ENCODE data around the gene KPNB1.

Gene KPNB1

DNA sequence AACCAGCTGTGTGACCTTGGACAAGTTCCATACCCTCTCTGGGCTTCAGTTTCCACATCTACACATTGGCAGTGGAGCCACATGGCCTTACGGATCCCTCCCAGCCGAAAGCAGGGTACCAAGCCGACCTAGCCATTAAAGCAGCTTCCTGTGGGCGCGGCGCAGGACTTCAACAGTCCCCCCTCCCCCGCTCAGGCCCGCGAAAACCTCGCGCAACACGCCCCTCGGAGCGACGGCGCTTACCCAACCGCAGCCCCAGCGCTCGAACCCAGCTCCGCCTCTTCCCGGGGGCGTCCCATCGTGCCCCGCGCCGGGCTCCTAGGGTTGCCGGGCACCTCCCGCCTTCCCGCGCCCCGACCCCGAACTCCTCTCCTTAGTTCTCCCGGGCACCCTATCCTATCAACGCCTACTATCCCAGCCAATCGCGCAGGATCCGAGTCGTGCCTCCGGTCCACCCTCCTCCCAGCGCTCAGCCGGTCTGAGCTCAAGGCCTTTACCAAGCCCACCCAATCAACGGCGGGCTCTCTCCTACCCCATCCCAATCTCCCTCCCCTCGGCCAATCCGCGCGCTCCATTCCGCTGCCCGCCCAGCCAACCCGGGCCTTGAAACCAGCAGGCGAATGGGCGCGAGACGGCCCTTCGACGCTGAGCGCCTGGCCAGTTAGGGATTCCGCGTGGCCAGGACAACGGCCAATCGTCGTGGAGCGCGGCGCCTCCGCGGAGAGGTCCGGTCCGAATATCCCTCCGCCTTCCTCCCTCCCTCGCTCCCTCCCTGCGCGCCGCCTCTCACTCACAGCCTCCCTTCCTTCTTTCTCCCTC, at the start of gene KPNB1:
KPNB1 (plus strand) TSS at position 767 of the 819 bp plus-strand sequence. CDS start 326 bp downstream, outside the sequence.
- H3K4me3 ChIP-seq: peak within 1 kb of the TSS; percentile 79 to 98 (median 87)
- H3K27ac ChIP-seq: peak within 1 kb of the TSS; percentile 77 to 96 (median 92)

DNA sequence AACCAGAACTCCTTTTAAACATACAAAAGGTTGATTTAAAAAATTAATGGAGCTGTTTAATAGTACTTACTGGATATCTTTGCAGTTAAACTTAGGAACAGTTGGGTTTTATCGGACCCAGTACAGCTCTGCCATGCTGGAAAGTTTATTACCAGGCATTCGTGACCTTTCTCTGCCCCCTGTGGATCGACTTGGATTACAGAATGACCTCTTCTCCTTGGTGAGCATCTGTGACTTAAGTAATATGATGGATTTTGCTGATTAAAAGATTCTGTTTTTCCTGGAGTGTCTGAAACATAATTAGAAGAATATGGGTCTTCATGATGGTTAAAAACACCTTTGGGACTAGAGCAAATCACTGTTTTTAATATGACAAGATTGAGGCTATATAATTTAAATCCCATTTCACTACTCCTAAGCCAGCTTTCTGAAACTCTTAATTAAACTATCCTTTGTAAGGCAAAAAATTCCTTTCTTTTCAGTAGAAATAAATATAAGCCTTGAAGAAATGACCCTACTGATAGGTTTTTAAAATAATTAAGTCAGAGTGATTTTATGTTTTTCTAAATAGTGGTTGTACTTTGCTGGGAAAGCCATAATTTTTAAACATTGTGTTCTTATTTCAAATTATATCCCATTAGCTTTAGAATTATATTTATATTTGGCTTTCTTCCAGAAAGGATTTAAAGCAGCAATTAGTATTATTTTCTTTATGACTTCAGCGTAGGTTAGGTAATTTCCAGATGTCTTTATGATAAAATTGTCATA, 45.7 kb upstream of the KPNB1 start:
- H3K4me3 ChIP-seq: no peak overlapping the region
- H3K27ac ChIP-seq: no peak overlapping the region

DNA sequence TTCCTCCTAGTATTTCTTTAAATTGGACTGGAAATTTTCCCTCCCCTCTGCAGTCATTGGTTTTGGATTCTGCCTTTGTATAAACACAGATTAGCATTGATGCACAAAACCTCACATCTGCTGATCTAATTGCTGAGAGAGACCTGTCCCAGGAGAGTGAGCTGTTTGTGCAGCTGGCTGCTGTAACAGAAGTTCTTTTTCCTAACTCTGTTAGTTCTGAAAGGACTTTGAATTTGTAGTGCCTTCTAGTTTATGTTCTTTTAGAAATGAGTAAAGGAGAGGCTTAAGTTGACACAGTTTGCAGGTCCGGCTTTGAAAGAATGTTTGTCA, 45.2 kb upstream of the KPNB1 start:
- Histone ChIP-seq H3K4me3 (no peak overlapping the region), H3K27ac (no peak overlapping the region)

DNA sequence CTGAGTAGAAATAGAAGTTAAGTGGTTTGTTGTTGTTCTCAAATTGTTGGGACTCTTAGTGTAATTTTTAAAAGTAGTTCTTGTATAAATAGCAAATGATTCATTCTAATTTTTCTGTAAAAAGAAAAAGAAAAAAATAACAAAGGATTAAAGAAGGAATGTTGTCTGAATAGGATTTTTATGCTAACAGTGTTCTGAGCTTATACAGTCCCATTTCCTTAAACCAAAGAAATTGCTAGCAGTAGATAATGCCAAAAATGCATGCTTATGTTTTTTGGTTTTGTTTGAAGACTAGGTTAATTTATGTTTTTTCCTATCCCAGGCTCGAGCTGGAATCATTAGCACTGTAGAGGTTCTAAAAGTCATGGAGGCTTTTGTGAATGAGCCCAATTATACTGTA, 44.7 kb upstream of the KPNB1 start:
- Histone ChIP-seq H3K27ac (no peak overlapping the region), H3K4me3 (no peak overlapping the region)

DNA sequence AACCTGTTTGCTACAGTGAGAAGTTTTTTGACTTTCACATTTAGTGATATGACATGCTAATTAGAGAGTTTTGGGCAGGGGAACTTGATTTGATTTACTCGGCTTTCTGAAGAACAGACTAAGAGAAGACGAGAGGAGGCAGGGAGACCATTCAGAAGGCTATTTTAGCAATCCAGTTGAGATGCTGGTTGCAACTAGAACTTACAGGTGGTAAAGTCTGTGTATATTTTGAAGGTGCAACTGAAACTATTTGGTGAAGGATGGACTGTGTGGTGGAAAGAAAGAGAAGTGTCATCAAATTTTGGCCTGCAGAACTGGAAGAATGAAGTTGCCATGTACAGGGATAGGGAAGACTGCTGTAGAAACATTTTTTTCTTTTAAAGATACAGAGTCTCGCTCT, 42.2 kb upstream of the KPNB1 start:
- Histone ChIP-seq H3K4me3 (no peak overlapping the region), H3K27ac (no peak overlapping the region)

DNA sequence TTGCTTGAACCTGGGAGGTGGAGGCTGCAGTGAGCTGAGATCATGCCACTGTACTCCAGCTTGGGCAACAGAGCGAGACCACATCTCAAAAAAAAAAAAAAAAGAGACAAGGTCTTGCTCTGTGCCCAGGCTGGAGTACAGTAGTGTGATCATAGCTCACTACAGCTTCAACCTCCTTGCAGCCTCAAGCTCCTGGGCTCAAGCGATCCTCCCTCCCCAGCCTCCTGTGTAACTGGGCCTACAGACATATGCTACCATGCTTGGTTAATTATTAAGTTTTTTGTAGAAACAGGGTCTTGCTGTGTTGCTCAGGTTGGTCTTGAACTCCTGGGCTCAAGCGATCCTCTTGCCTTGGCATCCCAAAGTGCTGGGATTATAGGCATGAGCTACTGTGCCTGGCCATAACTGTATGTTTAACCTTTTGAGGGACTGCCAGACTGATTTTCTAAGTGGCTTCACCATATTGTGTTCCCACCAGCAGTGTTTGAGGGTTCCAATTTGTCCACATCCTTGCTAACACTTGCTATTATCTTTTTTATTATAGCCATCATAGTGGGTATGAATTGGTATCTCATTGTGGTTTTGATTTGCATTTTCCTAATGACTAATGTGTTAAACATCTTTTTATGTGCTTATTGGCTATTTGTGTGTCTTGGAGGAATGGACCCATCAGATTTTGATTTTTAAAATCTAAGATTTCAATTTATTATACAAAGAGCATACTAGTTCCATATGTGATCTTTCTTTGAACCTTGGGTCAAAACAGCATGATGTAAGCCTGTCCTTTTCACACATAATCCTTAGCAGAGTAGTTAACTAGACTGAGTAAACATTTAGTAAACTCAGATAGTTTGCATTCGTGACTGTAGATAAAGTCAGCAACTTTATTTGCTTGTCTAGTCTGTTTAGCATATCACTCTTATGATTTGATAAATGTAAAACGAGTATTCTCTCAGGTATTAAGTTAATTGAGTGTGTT, 38.1 kb upstream of the KPNB1 start:
- H3K27ac ChIP-seq: no peak overlapping the region
- no peak overlapping the region for H3K4me3 ChIP-seq

DNA sequence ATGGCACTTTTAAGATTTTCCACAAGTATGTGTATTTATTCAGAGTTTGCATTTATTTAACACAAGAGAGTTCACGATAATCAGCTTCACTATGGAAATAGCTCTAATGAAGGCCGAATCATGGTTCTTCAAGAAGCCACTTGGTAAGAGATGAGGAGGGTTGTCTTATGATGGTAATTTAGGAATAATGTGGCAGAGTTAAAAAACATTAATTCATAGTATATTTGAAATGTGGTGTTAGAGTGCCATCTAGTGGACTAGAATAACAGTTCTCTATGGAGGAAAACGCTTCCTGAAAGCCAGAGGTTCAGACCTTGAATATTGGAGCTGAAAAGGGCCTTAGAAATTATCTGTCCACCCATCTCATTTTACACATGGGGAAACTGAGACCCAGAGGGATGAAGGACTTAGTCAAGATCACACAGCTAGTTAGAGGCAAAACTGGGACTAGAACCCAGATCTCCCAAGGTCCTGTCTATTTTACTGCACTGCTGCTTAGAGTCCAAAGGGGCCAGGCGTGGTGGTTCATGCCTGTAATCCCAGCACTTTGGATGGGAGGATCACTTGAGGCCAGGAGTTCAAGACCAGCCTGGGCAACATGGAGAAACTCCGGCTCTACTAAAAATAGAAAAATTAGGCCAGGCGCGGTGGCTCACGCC, 33.8 kb upstream of the KPNB1 start:
- H3K4me3 ChIP-seq: no peak overlapping the region
- H3K27ac ChIP-seq: peak overlapping the region in 1 of 21 experiments; percentile 14

DNA sequence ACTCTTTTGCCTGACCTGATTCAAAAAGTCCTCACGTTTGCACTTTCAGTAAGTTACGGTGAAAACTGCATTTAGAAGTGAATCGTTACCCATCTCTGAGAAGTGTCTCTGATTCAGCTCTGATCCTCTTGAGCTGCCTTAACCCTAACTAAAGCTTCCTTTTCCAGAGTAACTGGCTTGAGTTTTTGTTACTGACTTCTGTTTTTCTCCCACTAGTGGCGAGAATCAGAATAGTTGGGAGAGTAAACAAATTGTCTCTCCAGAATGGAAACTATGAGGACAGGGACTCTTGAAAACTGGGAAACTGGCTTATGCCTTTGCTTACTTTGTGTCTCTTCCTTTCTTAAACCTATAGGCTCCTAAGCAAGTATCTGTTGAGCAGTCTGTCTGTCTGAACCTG, 31.3 kb upstream of the KPNB1 start:
- peak overlapping the region in 1 of 21 experiments; percentile 11 for H3K27ac ChIP-seq

DNA sequence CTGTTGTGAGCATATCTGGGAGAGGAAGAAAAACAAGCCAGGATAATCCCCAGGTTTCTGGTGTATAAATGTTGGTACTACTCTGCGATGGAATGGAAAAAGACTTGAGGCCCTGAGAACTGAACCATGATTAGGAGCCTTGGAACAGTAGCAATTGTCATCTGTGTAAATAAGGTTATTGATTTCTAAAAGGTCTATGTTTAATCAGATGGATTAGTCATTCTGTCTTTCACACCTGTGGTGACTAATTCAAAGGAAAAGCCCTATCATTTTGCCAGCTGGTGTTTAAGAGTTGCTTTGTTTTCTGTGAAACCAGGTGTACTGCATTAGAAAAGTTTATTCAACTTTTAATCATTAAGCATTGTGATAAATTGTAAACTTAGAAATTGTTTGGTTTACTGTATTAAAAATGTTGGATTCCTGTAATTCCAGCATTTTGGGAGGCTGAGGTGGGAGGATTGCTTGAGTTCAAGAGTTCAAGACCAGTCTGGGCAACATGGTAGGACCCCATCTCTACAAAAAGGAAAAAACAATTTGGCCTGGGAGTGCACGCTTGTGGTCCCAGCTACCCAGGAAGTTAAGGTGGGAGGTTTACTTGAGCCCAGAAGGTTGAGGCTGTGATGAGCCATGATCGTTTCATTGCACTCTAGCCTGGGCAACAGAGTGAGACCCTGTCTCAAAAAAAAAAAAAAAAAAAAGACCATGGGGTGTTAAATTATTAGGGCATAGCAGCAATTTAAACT, 29.0 kb upstream of the KPNB1 start:
- H3K27ac ChIP-seq: peak overlapping the region in 10 of 21 experiments; percentile 8 to 54 (median 20)
- H3K4me3 ChIP-seq: no peak overlapping the region

More for the DNA sequence above, 31.3 kb upstream of the KPNB1 start:
- H3K4me3 ChIP-seq: no peak overlapping the region

DNA sequence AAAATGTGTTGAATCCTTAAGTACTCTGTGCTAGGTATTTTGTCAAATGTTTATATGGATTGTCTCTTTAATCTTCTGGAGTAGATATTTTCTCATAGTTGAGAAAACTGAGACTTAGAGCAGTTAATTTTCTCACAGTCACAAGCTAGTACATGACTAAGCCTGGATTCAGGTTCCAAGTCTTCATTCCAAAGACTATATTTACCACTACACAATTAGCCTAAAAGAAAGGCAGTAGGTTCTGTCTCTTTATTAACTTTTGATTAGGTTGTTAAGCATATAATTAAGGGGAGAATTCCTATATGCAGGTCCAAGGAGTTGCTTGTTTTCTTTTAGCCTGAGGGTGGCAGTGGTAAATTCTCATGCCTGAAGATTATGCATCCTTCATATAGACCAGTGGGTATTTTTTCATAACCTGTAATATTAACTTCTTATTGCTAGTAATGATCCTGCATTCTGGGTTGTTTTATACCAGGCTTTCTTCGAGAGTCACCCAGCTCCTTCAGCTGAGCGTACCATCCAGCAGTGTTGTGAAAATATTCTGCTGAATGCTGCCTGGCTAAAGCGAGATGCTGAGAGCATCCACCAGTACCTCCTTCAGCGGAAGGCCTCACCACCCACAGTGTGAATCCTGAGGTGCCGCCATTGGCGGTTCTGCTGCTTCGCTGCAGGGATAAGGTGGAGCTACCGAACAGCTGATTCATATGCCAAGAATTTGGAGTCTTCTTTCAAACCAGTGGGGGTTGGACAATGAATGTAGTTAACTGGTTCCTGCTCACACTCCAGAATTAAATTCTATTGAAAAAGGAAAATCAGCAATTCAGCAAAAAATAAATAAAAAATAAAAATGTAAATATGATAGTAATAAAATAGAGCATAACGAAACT, 28.2 kb upstream of the KPNB1 start:
- peak overlapping the region in 8 of 21 experiments; percentile 8 to 54 (median 32) for H3K27ac ChIP-seq
- H3K4me3 ChIP-seq: no peak overlapping the region

DNA sequence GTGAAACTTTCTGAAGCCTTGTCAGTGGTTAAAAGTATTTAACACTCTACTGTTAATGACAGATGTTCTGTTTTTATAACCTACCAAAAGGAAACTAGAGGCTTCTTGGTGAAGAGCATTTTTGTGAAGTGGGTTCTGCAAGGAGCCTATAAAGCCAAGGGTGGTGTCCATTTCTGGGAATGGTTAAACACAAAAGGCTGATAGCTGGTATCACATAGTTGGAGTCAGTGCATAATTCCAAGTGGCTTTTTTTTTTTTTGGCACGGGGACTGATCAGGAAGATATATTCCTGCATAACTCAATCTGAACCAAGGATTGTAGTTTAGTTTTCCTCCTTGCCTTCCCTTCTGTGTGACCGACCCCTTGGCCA, 27.6 kb upstream of the KPNB1 start:
- peak overlapping the region in 9 of 21 experiments; percentile 16 to 54 (median 23) for H3K27ac ChIP-seq
- H3K4me3 ChIP-seq: no peak overlapping the region

DNA sequence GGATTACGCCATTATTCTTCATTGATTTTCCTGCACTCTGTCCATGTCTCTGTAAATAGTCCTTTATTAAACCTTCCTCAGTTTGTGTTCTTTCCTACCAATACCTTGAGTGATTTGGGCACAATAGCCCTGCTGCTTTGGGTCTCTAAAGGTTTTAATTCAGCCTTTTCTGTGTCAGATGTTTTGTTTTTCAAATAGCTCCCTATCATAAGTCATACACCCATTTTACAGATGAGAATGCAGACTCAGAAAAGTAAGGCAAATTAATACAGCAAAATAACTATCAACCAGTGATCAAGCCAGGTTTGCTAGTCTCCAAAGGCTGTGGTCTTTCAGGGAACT, 25.0 kb upstream of the KPNB1 start:
- Histone ChIP-seq H3K4me3 (no peak overlapping the region), H3K27ac (no peak overlapping the region)

DNA sequence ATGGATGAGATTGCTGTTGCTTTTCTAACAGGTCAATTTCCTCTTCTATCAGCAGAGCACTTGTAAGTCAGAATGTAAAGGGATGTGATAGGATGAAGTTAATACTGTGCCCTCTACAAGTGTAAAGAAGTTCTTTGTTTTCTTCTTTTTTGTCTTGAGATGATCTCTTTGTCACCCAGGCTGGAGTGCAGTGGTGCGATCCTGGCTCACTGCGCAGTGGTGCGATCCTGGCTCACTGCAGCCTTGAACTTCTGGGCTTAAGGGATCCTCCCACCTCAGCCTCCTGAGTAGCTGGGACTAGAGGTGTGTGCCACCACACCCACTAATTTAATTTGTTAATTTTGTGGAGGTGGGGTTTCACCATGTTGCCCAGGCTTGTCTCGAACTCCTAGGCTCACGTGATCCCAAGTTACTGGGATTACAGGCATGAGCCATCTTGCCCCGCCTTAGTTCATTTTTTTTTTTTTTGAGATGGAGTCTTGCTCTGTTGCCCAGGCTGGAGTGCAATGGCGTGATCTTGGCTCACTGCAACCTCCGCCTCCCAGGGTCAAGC, 21.6 kb upstream of the KPNB1 start:
- Histone ChIP-seq H3K4me3 (no peak overlapping the region), H3K27ac (no peak overlapping the region)

DNA sequence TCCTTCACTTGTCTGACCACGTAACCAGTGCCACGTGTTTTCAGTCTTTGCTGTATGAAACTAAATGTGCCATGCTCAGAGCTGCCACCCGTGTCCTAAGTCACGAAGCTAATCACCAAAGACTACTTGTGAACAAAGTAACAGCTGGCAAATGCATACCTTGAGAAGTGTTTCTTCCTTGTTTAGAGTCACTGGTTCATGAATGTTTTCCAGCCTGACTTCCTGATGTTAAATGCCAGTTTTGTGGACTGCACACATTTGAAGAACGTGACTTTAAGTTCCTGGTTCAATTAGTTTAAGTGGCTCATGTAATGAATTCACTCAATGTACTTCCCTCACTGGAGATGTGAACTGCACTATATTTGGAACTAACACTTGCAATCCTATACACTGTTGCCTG, 19.9 kb upstream of the KPNB1 start:
- Histone ChIP-seq H3K27ac (no peak overlapping the region), H3K4me3 (no peak overlapping the region)

DNA sequence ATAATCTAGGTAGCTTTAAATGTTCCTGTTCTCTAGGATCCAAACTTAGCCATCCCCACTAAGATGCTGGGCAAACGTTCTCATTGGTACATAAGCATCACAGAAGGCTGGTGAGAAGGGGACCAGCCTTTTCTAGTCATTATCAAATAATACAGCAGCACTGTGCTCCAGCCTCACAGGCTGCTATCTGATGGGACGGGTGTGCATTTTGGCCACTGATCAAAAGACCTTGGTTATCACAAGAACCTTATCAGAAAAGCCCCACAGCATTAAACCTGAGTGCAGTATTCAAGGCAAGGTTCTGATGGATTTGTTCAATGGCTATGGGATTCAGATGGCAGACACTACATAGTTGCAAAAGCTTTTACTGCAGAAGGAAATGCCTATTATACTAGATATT, 19.1 kb upstream of the KPNB1 start:
- H3K4me3 ChIP-seq: no peak overlapping the region

DNA sequence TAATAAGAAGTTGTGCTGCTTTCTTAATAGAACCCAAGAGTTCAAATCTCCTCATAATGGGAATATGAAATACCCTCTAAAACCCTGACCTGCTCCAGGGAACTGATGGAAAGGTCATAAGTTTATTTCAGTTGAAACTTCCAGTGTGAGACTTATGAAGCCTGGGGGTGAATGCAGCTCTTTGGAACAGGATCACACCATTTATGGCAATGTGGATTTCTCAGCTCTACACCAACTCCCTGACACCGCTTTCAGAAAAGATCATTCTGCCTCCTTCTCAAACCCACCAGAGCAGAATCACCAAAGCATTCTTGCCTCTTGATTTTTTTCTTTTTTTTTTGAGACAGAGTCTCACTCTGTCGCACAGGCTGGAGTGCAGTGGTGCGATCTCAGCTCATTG, 16.7 kb upstream of the KPNB1 start:
- Histone ChIP-seq H3K27ac (no peak overlapping the region), H3K4me3 (no peak overlapping the region)

More for the DNA sequence above, 19.1 kb upstream of the KPNB1 start:
- H3K27ac ChIP-seq: no peak overlapping the region

DNA sequence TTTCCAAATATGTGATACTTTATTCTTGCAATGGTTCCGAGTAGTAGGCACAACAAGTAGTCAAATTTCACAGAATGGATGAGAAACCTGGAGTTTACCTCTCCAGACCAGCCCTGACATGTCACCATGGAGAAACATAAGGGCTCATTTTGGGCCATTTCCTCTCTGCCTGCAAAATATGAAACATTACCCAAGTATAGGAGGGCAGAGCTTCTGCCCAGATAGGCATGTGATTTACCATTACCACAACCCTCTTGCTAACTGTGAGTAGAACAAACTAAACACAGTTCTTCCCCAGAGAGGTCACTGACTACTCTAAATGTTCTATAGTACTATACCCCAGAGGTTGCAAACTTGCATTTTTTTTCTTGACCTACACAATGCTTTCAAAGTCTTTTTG, 15.7 kb upstream of the KPNB1 start:
- H3K27ac ChIP-seq: no peak overlapping the region
- no peak overlapping the region for H3K4me3 ChIP-seq

DNA sequence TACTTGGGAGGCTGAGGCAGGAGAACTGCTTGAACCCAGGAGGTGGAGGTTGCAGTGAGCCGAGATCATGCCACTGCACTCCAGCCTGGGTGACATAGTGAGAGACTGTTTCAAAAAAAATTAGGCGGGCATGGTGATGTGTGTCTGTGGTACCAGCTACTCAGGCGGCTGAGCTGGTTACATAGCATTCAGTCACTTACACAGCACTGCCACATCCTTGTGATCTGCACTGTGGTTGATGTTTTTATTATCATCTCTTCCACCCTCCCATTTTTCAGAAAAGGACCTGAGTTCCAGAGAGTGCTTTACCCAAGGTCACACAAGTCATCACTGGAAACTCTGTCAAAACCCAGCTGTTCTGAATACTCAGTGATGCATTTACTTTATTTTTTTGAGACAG, 14.8 kb upstream of the KPNB1 start:
- H3K27ac ChIP-seq: no peak overlapping the region
- H3K4me3 ChIP-seq: no peak overlapping the region
